Measurements from ENCODE around the gene GLT1D1. TPM values are rescaled to one million over a fixed set of nuclear protein-coding genes. Genes with fewer than 3 reads are reported as not detected.

GLT1D1 gene
- total and polyA plus RNA-seq, 2 donors (not counting 3 experiments of a cell fraction or from before 2014, with no cell fraction given), result not detected

DNA sequence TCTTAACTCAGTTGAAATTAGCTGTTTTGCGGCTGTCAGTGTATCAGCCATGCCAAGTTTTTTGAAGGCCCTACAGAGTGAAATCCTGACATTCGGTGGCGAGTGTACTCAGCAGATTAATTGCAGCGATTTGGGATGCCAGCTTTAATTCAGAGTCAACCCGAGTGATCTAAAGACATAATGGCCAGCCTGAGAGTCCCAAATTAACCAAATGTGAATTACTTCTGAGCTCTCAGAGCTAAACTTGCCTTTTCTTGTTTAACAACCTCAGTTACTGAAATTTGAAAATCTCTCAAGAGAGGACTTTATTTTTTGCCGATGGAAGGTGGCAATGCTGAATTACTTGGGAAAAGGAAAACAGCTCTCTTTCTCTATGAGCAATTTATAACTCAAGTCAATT, 148.5 kb downstream of the GLT1D1 start:
- no peaks in the 10 kb centered on the region for H3K27me3 ChIP-seq (ENCODE audit: control insufficient read depth in 2 of 2, insufficient read depth in 2 of 2, low read length in 2 of 2)
- no peaks in the 10 kb centered on the region for H3K79me2 ChIP-seq (ENCODE audit: control insufficient read depth, insufficient read depth, low read length)
- POLR2A ChIA-PET, result no interaction called here
- intact Hi-C loops (cut with micrococcal nuclease), result no loop called here
- FAIRE-seq (no peak), DNase-seq (ENCODE audit: low read depth, low spot score) (no peak)
- no peaks in the 10 kb centered on the region for H4K20me1 ChIP-seq (replicated peaks; ENCODE audit: control insufficient read depth, extremely low read depth, insufficient read depth, low read length)
- no peak for TF ChIP-seq MYC (IDR thresholded peaks at IDR 0.05; ENCODE audit: low read depth, low read length)
- TF ChIP-seq POLR2AphosphoS5 (IDR thresholded peaks at IDR 0.05; ENCODE audit: insufficient read depth, low read depth, low read length), result no peak
- TF ChIP-seq, protein P1, sequence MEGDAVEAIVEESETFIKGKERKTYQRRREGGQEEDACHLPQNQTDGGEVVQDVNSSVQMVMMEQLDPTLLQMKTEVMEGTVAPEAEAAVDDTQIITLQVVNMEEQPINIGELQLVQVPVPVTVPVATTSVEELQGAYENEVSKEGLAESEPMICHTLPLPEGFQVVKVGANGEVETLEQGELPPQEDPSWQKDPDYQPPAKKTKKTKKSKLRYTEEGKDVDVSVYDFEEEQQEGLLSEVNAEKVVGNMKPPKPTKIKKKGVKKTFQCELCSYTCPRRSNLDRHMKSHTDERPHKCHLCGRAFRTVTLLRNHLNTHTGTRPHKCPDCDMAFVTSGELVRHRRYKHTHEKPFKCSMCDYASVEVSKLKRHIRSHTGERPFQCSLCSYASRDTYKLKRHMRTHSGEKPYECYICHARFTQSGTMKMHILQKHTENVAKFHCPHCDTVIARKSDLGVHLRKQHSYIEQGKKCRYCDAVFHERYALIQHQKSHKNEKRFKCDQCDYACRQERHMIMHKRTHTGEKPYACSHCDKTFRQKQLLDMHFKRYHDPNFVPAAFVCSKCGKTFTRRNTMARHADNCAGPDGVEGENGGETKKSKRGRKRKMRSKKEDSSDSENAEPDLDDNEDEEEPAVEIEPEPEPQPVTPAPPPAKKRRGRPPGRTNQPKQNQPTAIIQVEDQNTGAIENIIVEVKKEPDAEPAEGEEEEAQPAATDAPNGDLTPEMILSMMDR (IDR thresholded peaks at IDR 0.05; ENCODE audit: extremely low read depth in 1 of 2, insufficient read depth in 1 of 2, low read depth in 1 of 2, low read length in 2 of 2), result no peak
- TF ChIP-seq POLR2A (IDR thresholded peaks at IDR 0.05; ENCODE audit: low read depth, low read length), result no peak
- TF ChIP-seq GATA2 (IDR thresholded peaks at IDR 0.05; ENCODE audit: insufficient read depth, insufficient read length, low read depth, low read length), result no peak
- TF ChIP-seq FOS (IDR thresholded peaks at IDR 0.05; ENCODE audit: borderline replicate concordance, insufficient read depth, low read length), result no peak
- TF ChIP-seq JUN (IDR thresholded peaks at IDR 0.05; ENCODE audit: borderline replicate concordance, insufficient read depth, insufficient read length, low read depth), result no peak
- TF ChIP-seq, protein P2, sequence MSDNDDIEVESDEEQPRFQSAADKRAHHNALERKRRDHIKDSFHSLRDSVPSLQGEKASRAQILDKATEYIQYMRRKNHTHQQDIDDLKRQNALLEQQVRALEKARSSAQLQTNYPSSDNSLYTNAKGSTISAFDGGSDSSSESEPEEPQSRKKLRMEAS (IDR thresholded peaks at IDR 0.05; ENCODE audit: insufficient read depth, insufficient read length), result no peak
- no peak for TF ChIP-seq EZH2 (IDR thresholded peaks at IDR 0.05; ENCODE audit: borderline replicate concordance, low read depth, low read length, severe bottlenecking)
- H3K36me3 ChIP-seq (ENCODE audit: control insufficient read depth in 2 of 2, extremely low read depth in 1 of 2, insufficient read depth in 2 of 2, low read length in 2 of 2), result no peaks in the 10 kb centered on the region
- no peak overlapping the region for H3K4me2 ChIP-seq (ENCODE audit: insufficient read depth, low read length)
- dilution Hi-C loops (cut with MboI; ENCODE audit: extremely low pct_ligation_motif_present, low sequenced_read_pairs), result no loop called here
- no peaks in the 10 kb centered on the region for H3K4me1 ChIP-seq (ENCODE audit: control insufficient read depth, extremely low read depth, insufficient read depth, low read length)
- no peaks in the 10 kb centered on the region for H3K9me1 ChIP-seq (replicated peaks; ENCODE audit: control insufficient read depth, extremely low read depth, insufficient read depth, low read length)
- peaks cover 5% of the 10 kb centered on the region for H3K9me3 ChIP-seq (replicated peaks; ENCODE audit: control insufficient read depth, insufficient read depth, low read length)
- no peak overlapping the region for H3K4me3 ChIP-seq (replicated peaks in 1 of 3; ENCODE audit: insufficient read depth in 1 of 3, low read depth in 1 of 3, low read length in 3 of 3)
- H2AFZ ChIP-seq (ENCODE audit: low read depth, low read length), result no peak overlapping the region
- H3K27ac ChIP-seq (ENCODE audit: insufficient read depth, low read depth, low read length), result no peak overlapping the region
- no TSS peak for BruUV-seq (replicated peaks)
- H3K9ac ChIP-seq (replicated peaks; ENCODE audit: extremely low read depth, insufficient read depth, low read length), result no peak overlapping the region
- CTCF ChIA-PET, result no interaction called here

All from endothelial cell of umbilical vein (primary cell).